Neural crest cell (in vitro differentiated cells): ENCODE data around the gene IL17RE. TPM values are rescaled to one million over a fixed set of nuclear protein-coding genes. Genes with fewer than 3 reads are reported as not detected.
"Not testable (repeated sequence)": the region's sequence is repeated elsewhere in the genome, so short reads cannot be mapped to it uniquely, and the experiment has no call there.

Experiments
- DNase-seq: peaks from one replicate; pipeline ENCODE4 v3.0.0; 2021; ENCODE audit warnings: low read depth, mixed read lengths, low spot score
- H3K27ac Mint-ChIP-seq: one replicate; pipeline ENCODE4 v1.8.0; 2021; ENCODE audit warnings: mild to moderate bottlenecking, mixed read lengths; ENCODE audit not compliant: unreplicated experiment
- H3K27me3 Mint-ChIP-seq: 2 replicates; pipeline ENCODE4 v1.8.0; 2021; ENCODE audit warnings: low read depth, mild to moderate bottlenecking, mixed read lengths
- H3K36me3 Mint-ChIP-seq: 2 replicates; pipeline ENCODE4 v1.8.0; 2021; ENCODE audit warnings: low read depth, mild to moderate bottlenecking, mixed read lengths
- H3K4me1 Mint-ChIP-seq: 2 replicates; pipeline ENCODE4 v1.8.0; 2021; ENCODE audit warnings: mixed read lengths
- H3K4me3 Mint-ChIP-seq: one replicate; pipeline ENCODE4 v1.8.0; 2021; ENCODE audit warnings: mild to moderate bottlenecking, mixed read lengths
- H3K9me3 Mint-ChIP-seq: 2 replicates; pipeline ENCODE4 v1.8.0; 2021; ENCODE audit warnings: mixed read lengths
- CTCF ChIP-seq: fragments of 200-600 bp; sonication (generic); conservative IDR thresholded peaks from 2 replicates; pipeline ENCODE4 v1.5.0; 2021; ENCODE audit warnings: antibody characterized with exemption, mild to moderate bottlenecking
- total RNA-seq: library from RNA; stranded (reverse); gene quantifications from 2 replicates; pipeline ENCODE4 v1.2.1, GENCODE V29; 2021

IL17RE gene
- total RNA-seq, 1 donor from 2014 or later, result 1.7 TPM

- H3K27ac Mint-ChIP-seq, result peak overlapping the region; percentile 90
- no peak for DNase-seq
- H3K4me1 Mint-ChIP-seq, result peaks cover 13% of the 10 kb centered on the region
- H3K9me3 Mint-ChIP-seq, result no peaks in the 10 kb centered on the region
- no peak for TF ChIP-seq CTCF
- no peaks in the 10 kb centered on the region for H3K36me3 Mint-ChIP-seq
- no peak overlapping the region for H3K4me3 Mint-ChIP-seq
- no peaks in the 10 kb centered on the region for H3K27me3 Mint-ChIP-seq
Observed at GRCh38 chr3:9861626-9862130, 41.0 kb upstream of the IL17RE start.

- peak overlapping the region; percentile 90 for H3K27ac Mint-ChIP-seq
- H3K4me3 Mint-ChIP-seq, result peak overlapping the region; percentile 62
- H3K27me3 Mint-ChIP-seq, result no peaks in the 10 kb centered on the region
- DNase-seq, result peak; percentile 63
- H3K9me3 Mint-ChIP-seq, result no peaks in the 10 kb centered on the region
- no peaks in the 10 kb centered on the region for H3K36me3 Mint-ChIP-seq
- H3K4me1 Mint-ChIP-seq, result peaks cover 13% of the 10 kb centered on the region
- TF ChIP-seq CTCF, result peak; percentile 51
Observed at GRCh38 chr3:9862391-9863057, 40.1 kb upstream of the IL17RE start.

GRCh38 chr3:9863058-9863772, 39.4 kb upstream of the IL17RE start:
- no peak for TF ChIP-seq CTCF
- no peaks in the 10 kb centered on the region for H3K27me3 Mint-ChIP-seq
- no peak overlapping the region for H3K4me3 Mint-ChIP-seq
- H3K4me1 Mint-ChIP-seq, result peaks cover 13% of the 10 kb centered on the region
- no peak overlapping the region for H3K27ac Mint-ChIP-seq
- no peaks in the 10 kb centered on the region for H3K36me3 Mint-ChIP-seq
- no peak for DNase-seq
- no peaks in the 10 kb centered on the region for H3K9me3 Mint-ChIP-seq

GRCh38 chr3:9864200-9864927, 38.3 kb upstream of the IL17RE start:
- Mint-ChIP-seq H3K27ac (no peak overlapping the region), H3K27me3 (no peaks in the 10 kb centered on the region), H3K4me1 (peaks cover 7% of the 10 kb centered on the region), H3K36me3 (no peaks in the 10 kb centered on the region), H3K9me3 (no peaks in the 10 kb centered on the region), H3K4me3 (no peak overlapping the region)
- DNase-seq, result no peak
- no peak for TF ChIP-seq CTCF

GRCh38 chr3:9865125-9865637, 37.5 kb upstream of the IL17RE start:
- H3K36me3 Mint-ChIP-seq, result not testable (repeated sequence)

More at GRCh38 chr3:9865125-9865637, 37.5 kb upstream of the IL17RE start:
- H3K9me3 Mint-ChIP-seq, DNase-seq, H3K4me3 Mint-ChIP-seq, H3K27me3 Mint-ChIP-seq, H3K4me1 Mint-ChIP-seq, H3K27ac Mint-ChIP-seq: not testable (repeated sequence)
